ENCODE data around the gene DPP7.
A peak's percentile ranks its signal among the peaks of the same experiment; 100 is the strongest.

Gene DPP7

DNA sequence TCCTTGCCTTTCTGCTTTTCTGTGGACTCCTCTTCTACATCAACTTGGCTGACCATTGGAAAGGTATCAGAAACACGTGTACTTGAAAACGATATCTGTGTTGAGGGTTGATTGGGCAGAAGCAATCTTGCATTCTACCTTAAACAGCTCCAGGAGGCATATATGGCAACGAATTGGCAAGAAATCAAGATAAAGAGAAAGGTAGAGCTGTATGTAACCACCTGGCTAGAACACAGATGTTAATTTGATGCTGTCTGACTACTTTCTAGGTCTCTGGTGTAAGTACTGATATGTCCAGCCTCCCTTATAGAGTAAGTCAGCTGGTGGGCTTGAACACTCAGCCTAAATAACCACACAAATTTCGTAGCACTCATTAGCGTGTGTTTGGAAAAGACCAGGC lies 26.4 kb downstream of the DPP7 start:
- no peak for DNase-seq (ENCODE audit: low spot score)

DNA sequence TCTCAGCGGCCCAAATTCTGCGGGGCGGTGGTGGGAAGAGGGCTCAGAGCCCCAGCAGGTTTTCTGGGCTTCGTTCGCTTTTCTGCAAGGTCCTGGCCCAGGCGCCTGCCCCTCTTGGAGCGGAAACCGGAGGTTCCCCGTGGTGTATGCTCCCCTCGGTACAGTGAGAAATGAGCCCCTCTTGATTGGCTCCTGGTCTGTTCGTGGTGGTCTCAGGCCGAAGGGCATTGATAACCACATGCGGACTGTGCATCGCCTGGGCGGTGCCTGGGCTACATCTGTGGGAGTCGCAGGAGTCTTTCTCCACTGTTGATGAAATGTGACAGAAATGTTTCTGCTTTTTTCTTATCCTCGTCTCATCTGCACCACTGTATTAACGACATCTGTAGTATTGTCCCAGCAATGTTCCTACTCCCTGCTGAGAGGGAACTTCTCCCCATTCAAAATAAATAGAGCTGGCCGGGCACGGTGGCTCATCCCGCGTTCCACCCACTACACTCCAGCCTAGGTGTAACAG lies 27.1 kb downstream of the DPP7 start:
- no peak for DNase-seq (ENCODE audit: low spot score)

DNA sequence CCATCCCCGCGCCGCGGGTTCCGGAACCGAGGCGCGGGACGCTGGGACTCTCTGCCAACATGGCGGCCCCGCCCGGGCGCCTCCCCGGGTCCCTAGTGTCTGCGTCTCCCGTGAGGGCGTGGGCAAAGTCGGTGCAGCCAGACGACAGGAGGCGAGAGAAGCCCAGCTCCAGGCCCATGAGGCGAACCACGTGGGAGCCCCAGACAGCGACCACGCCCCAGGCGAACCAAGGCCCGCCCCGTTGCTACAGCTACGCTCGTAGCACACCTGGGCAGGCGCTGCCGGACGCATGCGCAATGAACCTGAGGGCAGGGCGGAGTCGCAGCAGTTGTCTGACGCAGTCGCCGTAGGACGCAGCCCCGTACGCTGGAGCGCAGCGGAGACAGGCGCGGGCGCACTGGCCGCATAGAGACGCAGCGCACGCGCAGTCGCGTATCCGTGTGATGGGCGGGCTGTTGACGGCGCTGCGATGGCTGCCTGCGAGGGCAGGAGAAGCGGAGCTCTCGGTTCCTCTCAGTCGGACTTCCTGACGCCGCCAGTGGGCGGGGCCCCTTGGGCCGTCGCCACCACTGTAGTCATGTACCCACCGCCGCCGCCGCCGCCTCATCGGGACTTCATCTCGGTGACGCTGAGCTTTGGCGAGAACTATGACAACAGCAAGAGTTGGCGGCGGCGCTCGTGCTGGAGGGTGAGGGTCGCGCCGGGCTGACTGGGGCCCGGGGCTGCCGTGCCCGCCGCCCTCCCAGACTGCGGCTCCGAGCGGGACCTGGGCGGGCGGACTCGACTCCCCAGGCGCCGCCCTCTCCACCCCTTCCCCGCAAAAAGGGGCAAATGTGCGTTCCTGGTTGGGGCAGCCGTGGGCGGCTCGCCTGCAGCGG lies 27.8 kb downstream of the DPP7 start, which contains the start of gene MAN1B1:
MAN1B1 (plus strand) TSS at position 455 of the 878 bp plus-strand sequence; CDS start at position 470, 15 bp downstream.
- peak; percentile 99 for DNase-seq (ENCODE audit: low spot score)

DNA sequence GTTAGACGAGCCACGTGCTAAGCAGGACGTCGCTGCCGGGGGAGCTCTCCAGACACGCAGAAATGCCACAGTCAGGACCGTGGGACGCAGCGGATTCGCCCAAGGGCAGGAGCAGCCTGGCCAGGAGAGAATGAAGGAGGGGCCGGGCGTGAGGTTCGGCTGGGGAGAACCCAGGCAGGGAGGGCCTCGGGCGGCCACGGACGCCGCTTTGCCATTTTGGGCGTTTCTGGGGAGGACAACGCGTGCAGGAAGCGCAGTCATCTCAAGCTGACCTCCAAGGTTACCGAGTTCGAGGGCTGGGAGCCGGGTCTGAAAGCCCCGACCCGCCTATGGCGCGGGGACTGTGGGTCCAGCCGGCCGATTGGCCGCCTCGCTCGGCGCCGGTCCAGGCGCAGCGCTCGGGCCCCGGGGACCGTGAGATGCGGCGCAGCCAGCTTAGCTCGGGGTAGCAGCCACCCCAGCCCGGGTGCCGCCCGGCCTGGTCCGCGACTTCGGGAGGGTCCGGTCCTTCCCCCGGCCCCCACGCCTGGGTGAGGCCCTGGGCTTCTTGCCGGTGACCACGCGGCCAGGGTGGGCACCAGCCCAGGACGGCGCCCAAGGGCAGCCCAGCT lies 28.5 kb downstream of the DPP7 start:
- DNase-seq (ENCODE audit: low spot score) = peak; percentile 15

DNA sequence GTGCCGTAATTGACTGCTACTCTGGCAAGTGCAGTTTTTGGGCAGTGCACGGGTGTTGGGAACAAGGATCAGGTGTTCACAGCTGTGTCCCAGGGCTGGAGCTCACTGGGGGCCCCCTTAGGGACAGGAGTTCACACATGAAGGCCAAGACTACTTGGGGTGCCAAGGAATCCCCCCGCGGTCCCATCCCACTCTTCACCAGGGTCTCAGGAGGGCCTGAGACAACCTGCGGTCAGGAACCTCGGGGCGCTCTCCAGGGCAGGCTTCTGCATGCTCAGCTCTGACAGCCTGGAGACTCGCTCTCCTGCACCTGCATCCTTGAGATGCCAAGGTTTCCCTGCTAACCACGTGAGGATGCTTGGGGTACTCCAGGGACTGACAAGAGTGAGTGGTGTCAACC lies 30.0 kb downstream of the DPP7 start:
- no peak for DNase-seq (ENCODE audit: low spot score)

DNA sequence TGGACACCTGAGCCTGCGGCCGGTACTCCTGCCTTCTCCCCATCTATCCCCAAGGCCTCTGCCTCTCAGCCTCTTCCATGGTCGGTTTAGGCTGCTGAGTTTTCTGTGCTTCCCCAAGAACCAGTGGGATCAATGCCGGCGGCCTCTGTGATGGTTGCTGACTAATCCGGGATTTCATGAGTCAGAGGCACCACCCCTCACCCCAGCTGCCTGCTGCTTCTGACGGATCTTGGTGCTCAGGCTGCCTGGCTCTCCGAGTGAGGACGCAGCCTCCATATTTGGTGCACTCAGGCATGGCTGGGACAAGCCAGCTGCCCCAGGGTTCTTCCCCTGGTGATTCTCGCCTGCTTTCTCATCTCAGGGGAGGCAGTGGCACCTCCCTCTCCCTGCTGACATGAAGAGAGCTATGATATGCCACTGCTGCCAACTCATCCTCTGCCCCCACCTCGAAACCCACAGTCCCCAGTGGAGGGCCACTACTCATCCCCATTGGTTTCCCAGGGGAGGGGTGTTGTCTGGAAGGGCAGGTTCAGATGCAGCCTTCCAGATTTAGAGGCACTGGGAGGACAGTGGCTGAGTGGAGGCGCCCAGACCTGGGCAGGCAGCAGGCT lies 31.0 kb downstream of the DPP7 start:
- DNase-seq (ENCODE audit: low spot score) = no peak

DNA sequence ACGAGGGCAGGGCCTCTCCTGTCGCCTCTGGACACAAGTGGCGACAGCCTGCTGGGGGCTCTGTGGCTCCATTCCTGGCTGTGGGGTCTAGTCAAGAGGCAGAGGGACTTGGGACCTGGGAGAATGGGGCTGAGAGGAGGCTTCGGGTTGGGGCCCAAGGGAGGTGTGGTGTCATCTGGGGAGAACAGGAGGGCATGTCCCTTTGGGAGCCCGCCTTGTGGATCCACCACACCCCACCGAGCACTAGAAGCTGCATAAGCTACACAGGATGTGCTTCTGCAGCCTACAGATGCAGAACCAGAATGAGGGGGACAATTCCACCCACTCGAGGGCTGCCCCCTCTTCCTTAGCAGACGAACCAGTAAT lies 31.6 kb downstream of the DPP7 start:
- DNase-seq (ENCODE audit: low spot score) = no peak

DNA sequence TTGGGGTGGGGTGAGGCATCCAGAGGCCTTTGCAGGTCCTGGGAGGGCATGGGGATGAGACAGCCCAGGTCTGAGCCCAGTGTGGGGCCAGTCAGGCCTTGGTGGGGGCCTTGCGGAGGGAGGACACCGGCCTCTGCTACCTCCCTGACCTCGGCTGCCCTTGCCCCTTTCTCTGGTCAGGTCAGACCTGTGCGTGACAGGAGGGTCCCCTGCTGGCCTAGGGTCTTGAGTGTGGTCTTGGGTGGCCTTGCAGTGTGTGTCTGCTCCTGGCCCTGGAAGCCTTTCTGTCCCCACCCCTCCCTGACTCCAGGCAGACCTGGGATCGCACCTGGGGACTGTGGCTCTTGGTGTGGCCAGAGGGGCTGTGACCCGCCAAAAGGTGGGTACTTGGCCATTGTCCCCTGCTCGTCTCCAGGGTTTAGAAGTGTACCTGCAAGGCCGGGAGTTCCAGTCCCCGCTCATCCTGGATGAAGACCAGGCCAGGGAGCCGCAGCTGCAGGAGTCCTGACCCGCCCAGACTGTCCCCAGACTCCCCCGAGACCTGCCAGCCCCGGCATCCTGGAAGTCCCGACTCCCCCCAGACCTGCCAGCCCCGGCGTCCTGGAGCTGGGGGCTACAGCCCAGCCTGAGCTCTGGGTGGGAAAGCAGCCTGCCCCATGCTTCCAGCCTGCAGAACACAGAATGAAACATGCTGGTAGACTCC lies 32.2 kb downstream of the DPP7 start:
- no peak for DNase-seq (ENCODE audit: low spot score)

DNA sequence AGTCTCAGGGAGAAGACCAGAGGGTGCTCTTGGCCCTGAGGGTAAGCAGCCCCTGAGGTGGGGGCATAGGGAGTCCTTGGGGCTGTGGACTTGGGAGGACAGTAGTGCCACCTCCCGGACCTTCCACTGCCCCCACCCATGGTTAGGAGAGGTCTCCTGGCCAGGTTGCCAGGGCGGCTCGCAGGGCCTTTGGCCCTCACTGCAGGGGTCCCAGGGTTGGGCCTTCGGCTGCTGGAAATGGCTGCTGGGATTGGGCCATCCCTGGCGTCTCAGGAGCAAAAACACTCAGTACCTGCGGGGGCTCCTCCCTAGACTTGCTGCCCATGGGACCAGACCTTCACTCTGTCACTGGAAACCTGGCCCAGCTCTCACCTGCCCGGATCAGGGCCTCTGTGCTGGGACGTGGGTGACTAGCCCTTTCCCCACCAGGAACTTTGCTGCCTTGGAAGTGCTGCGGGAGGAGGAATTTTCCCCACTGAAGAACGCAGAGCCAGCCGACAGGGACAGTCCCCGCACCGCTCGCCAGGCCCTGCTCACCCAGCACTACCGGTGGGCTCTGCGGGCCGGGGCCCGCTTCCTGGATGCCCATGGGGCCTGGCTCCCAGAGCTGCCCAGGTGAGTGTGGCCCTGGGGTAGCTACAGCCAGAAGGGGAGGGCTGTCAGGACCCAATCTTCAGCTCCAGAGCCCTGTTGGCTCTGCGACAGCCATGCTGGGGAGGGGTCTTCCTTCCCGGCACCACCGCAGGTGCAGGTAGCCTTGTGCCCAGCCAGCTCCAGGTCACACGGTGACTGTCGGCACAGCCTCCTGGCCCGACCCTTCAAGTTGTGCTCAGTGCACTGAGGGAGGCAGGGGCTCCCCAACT lies 34.0 kb downstream of the DPP7 start:
- DNase-seq (ENCODE audit: low spot score) = no peak

DNA sequence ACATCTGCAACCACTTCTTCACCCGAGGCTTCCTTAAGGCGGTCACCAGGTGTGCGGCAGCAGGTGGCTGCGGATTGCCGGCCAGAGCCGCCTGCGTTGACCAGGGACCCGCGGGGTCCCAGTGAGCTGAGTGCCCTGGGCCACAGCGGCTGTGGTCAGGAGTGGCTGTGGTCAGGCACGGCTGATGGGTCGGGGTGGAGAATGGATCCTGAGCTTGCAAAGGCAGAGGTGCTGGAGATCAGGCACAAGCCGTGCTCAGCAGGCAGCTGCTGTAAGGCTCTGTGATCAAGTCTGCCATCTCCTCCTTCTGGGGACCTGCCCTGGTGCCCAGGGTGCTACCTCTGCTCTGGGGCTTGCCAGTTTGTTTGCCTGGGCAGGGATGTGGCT lies 35.1 kb downstream of the DPP7 start:
- no peak for DNase-seq (ENCODE audit: low spot score)

DNA sequence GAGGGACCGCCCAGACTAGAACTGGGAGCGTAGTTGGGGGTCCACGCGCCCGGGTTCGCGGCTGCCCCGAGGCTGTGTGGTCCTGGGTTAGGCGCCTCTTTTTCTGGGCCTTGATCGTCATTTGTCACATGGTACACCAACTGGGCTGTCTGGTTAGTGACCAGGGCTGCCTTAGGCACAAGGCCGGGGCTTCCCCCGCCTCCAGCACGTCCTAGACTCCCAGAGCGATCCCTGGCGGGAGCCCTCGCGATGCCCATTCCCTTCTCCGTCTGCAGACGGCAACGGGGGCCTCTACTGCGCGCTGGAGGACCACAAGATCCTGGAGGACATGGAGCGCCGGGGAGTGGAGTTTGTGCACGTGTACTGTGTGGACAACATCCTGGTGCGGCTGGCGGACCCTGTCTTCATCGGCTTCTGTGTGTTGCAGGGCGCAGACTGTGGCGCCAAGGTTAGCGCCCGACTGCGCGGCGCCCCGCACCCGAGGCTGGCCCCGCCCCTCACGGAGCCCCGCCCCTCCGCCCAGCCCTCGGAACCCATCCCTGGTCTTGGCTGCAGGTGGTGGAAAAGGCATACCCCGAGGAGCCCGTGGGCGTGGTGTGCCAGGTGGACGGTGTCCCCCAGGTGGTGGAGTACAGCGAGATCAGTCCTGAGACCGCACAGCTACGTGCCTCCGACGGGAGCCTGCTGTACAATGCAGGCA lies 35.7 kb downstream of the DPP7 start:
- no peak for DNase-seq (ENCODE audit: low spot score)

DNA sequence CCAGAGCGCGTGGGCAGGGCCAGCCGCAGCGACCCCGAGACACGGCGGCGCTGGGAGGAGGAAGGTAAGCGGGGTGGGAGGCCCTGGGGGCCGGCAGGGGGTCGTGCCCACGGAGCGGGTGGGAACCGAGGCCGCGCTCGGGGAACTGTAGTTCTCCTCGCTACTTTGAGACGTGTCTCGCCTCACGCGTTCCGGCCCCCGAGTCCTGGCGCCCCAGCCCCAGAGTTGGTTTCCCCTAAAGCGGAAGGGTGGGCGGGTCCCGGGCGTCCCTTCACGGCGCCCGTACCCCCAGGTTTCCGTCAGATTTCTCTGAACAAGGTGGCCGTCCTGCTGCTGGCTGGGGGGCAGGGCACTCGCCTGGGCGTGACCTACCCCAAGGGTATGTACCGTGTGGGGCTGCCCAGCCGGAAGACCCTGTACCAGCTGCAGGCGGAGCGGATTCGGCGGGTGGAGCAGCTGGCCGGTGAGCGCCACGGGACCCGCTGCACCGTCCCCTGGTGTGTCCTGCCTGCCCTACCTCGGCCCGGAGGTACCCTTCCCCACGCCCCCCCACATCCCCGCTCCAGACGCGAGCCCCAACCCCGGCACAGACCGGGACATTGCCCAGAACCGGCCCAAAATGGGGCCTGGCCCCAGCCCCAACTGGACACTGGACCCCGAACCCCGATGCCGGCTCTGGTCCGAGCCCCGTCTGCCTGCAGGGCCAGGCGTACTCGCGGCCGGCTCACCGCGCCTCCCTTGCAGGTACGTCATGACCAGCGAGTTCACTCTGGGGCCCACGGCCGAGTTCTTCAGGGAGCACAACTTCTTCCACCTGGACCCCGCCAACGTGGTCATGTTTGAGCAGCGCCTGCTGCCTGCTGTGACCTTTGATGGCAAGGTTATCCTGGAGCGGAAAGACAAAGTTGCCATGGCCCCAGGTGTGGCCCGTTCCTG lies 36.5 kb downstream of the DPP7 start:
- no peak for DNase-seq (ENCODE audit: low spot score)

DNA sequence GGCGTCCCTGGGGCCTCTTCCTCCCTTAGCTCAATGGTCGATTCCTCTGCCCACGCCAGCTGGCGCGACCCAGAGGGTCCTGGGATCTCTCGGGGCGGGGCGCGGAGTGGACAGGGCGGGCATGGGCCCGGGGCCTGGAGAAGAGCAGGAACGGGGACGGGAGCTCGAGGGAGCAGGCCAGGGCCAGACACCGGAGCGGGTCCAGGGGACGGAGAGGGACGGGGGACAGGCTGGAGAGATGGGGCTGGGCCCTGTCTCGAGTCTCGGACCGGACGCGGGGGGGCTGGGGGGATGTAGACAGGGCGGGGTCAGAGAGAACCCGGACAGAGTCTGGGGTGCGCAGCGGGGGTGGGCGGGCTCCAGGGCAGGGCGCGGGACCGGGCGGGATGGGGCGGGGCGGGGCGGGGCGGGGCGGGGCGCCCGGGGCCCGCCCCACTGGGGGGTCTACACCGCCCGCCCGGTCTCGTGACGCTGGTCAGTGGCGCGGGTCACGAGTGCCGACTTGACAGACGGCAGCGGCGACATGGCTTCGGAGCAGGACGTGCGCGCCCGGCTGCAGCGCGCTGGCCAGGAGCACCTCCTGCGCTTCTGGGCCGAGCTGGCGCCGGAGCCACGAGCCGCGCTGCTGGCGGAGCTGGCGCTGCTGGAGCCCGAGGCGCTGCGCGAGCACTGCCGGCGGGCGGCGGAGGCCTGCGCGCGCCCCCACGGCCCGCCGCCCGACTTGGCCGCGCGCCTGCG lies 37.4 kb downstream of the DPP7 start, which contains the start of gene UAP1L1:
UAP1L1 (plus strand) TSS at position 508 of the 738 bp plus-strand sequence; CDS start at position 524, 16 bp downstream.
- peak; percentile 17 for DNase-seq (ENCODE audit: low spot score)

DNA sequence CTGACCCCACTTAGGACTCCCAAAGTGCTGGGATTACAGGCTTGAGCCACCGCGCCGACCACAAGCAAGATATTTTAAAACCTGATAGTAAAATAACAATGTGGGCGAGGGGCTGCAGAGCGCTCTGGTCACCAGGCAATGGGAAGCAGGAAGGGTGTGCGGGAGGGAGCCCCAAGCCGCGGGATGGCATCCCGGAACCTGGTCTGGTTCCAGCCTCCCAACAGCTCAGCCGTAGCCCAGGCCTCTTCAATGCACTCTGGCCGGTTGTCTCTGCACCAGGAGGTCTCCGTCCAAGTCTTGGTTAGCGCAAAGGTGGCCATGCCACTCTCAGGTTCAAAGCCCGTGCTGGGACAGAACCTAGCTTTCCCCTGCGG lies 37.9 kb downstream of the DPP7 start:
- DNase-seq (ENCODE audit: low spot score) = no peak

DNA sequence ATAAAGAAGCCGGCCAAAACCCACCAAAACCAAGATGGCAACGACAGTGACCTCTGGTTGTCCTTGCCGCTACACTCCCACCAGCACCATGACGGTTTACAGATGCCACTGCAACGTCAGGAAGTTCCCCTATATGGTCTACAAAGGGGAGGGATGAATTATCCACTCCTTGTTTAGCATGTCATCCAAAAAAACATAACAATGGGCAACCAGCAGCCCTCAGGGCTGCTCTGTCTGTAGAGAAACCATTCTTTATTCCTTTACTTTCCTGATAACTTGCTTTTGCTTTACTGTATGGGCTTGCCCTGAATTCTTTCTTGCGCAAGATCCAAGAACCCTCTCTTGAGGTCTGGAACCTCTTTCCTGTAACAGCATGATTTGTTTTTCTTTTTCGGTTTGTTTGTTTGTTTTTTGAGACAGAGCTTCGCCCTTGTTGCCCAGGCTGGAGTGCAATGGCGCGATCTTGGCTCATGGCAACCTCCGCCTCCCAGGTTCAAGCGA lies 39.2 kb downstream of the DPP7 start:
- no peak for DNase-seq (ENCODE audit: low spot score)

DNA sequence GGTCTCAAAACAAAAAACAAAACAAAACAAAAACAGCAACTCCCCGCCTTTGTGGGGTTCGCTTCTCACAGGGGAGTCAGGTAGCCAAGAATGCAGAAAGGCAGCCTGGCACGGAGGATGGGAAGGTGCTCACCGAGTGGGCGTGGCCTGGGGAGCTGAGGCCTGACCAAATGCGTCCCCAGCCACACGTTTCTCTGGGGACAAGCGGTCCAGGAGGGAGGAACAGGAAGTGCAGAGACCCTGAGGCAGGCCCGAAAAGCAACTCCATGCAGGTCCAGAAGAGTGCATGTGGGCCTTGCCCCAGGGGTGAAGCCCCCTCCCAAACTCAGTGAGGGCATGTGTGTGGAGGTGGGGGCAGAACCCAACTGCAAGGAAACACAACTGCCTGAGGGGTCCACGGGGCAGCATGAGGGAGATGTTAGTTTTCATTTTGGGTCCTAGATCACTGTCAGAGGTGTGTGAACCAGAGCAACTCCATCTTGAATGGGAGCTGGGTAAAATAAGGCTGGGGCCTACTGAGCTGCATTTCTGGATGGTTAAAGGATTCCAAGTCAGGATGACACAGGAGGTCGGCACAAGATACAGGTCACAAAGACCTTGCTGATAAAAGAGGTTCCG lies 39.8 kb downstream of the DPP7 start:
- no peak for DNase-seq (ENCODE audit: low spot score)

DNA sequence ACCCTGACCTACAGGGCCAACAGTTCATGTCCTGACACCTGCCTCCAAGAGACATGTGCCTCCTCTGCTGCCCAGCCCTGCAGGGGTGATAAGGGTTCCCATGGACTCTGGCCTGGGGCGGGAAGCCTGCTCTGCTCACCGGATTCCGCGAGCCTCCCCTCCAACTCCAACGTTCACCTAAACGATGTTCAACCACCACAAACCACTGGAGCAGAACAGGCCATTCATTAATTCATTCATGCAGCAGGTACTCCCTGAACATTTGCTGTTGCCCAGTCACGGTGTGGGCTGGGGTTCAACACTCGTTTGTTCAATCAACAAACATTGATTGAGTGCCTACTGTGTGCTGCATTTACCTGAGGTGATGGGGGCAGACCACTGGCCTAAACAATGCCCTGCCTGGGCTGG lies 40.5 kb downstream of the DPP7 start:
- no peak for DNase-seq (ENCODE audit: low spot score)

DNA sequence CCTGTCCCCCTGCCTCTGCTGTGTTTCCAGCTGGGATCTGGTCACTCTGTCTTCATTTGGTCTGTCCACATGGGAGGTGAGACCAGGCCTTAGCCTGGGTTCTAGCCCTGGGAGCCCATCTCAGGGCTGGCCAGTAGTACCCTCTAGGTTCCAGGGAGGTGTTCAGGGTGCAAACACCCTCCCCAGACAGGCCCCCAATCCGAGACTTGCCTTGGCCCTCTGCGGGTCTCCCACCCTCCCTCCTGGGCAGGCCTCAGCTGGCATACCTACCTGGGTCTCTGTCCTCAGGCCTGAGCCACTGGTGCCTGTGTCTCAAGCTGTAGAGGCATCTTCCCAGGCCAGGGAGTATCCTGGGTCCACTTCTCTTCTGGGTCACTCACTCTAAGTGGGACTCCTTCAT lies 43.3 kb downstream of the DPP7 start:
- no peak for DNase-seq (ENCODE audit: low spot score)

Measured in hematopoietic multipotent progenitor cell treated with erythropoietin and hydrocortisone succinate and interleukin-3 and kit ligand, for 15 days (in vitro differentiated cells).